DOHH2 (cell line): ENCODE measurements around the gene SMPD3.

ENCODE experiments used
- H3F3A ChIP-seq: fragments of 200-600 bp; sonication (generic), shearing (Covaris generic); 2 replicates; pipeline ENCODE4 v1.6.0; 2016; ENCODE audit warnings: antibody characterized with exemption, mild to moderate bottlenecking; ENCODE audit not compliant: control insufficient read depth, insufficient read depth
- H3K27ac ChIP-seq: fragments of 200-600 bp; sonication (generic); 2 replicates; pipeline ENCODE4 v1.5.1; 2014; ENCODE audit warnings: low read depth, mild to moderate bottlenecking, low read length, moderate library complexity
- H3K27me3 ChIP-seq: fragments of 200-600 bp; sonication (generic); 2 replicates; pipeline ENCODE4 v1.6.1; 2014; ENCODE audit warnings: mild to moderate bottlenecking, low read length, mixed read lengths; ENCODE audit not compliant: control insufficient read depth
- H3K36me3 ChIP-seq: fragments of 200-600 bp; sonication (generic); 2 replicates; pipeline ENCODE4 v1.6.1; 2014; ENCODE audit warnings: mild to moderate bottlenecking, low read length, moderate library complexity, mixed read lengths; ENCODE audit not compliant: control insufficient read depth
- H3K4me1 ChIP-seq: fragments of 200-600 bp; sonication (generic); 2 replicates; pipeline ENCODE4 v1.6.1; 2014; ENCODE audit warnings: mild to moderate bottlenecking, low read length, mixed read lengths; ENCODE audit not compliant: control insufficient read depth
- H3K4me2 ChIP-seq: fragments of 200-600 bp; sonication (generic); 2 replicates; pipeline ENCODE4 v1.6.0; 2014; ENCODE audit warnings: mild to moderate bottlenecking, low read length, moderate library complexity
- H3K4me3 ChIP-seq: fragments of 200-600 bp; sonication (generic); 2 replicates; pipeline ENCODE4 v1.5.1; 2014; ENCODE audit warnings: mild to moderate bottlenecking, low read length, mixed read lengths
- H3K79me2 ChIP-seq: fragments of 200-600 bp; sonication (generic); 2 replicates; pipeline ENCODE4 v1.6.1; 2014; ENCODE audit warnings: mild to moderate bottlenecking, low read length, mixed read lengths; ENCODE audit not compliant: control insufficient read depth
- H3K9me2 ChIP-seq: fragments of 200-600 bp; sonication (generic); replicated peaks from 2 replicates; pipeline ENCODE4 v1.6.1; 2014; ENCODE audit warnings: mild to moderate bottlenecking, low read length, mixed read lengths; ENCODE audit not compliant: control insufficient read depth
- H3K9me3 ChIP-seq: fragments of 200-600 bp; sonication (generic); 2 replicates; pipeline ENCODE4 v1.6.1; 2014; ENCODE audit warnings: antibody characterized with exemption, low read length, mixed read lengths; ENCODE audit not compliant: control insufficient read depth, insufficient read depth
- H4K20me1 ChIP-seq: fragments of 200-600 bp; sonication (generic); 2 replicates; pipeline ENCODE4 v1.6.0; 2014; ENCODE audit warnings: low read depth, mild to moderate bottlenecking, antibody characterized with exemption, low read length, moderate library complexity; ENCODE audit not compliant: control insufficient read depth, insufficient read depth
- CTCF ChIP-seq: fragments of 200-600 bp; sonication (generic); IDR thresholded peaks from one replicate; pipeline ENCODE4 v1.5.1; 2014; ENCODE audit warnings: antibody characterized with exemption, mild to moderate bottlenecking, low read depth, low read length; ENCODE audit not compliant: poor library complexity, severe bottlenecking
- EZH2phosphoT487 ChIP-seq: fragments of 200-600 bp; sonication (generic); IDR thresholded peaks from 2 replicates; pipeline ENCODE4 v1.6.1; 2017; ENCODE audit warnings: borderline replicate concordance, mild to moderate bottlenecking, antibody characterized with exemption, low read length, moderate library complexity, mixed read lengths

The SMPD3 gene

GRCh38 chr16:68360547-68360946 lies 87.8 kb downstream of the SMPD3 start:
- no peaks in the 10 kb centered on the region for H4K20me1 ChIP-seq
- H3K79me2 ChIP-seq = no peaks in the 10 kb centered on the region
- peaks cover 9% of the 10 kb centered on the region for H3K27me3 ChIP-seq
- peaks cover 28% of the 10 kb centered on the region for H3K36me3 ChIP-seq
- no peak overlapping the region for H3K4me2 ChIP-seq
- no peak overlapping the region for H3K27ac ChIP-seq
- no peaks in the 10 kb centered on the region for H3K9me3 ChIP-seq
- no peaks in the 10 kb centered on the region for H3F3A ChIP-seq
- no peak overlapping the region for H3K4me3 ChIP-seq
- no peak for TF ChIP-seq CTCF
- no peak for TF ChIP-seq EZH2phosphoT487
- no peaks in the 10 kb centered on the region for H3K9me2 ChIP-seq
- H3K4me1 ChIP-seq = peaks cover 10% of the 10 kb centered on the region

- TF ChIP-seq CTCF = no peak
- no peak for TF ChIP-seq EZH2phosphoT487
- Histone ChIP-seq H3K79me2 (no peaks in the 10 kb centered on the region), H3K36me3 (peaks cover 36% of the 10 kb centered on the region), H3K4me2 (no peak overlapping the region), H3F3A (no peaks in the 10 kb centered on the region), H3K4me3 (no peak overlapping the region), H3K9me2 (no peaks in the 10 kb centered on the region), H3K27ac (no peak overlapping the region), H3K27me3 (no peaks in the 10 kb centered on the region), H3K9me3 (no peaks in the 10 kb centered on the region), H4K20me1 (no peaks in the 10 kb centered on the region), H3K4me1 (peaks cover 10% of the 10 kb centered on the region)
Measured at GRCh38 chr16:68359398-68360191, 88.7 kb downstream of the SMPD3 start.

GRCh38 chr16:68358951-68359350 lies 89.4 kb downstream of the SMPD3 start:
- no peak overlapping the region for H3K4me2 ChIP-seq
- H3K9me2 ChIP-seq = no peaks in the 10 kb centered on the region
- H3K9me3 ChIP-seq = no peaks in the 10 kb centered on the region
- no peaks in the 10 kb centered on the region for H3K27me3 ChIP-seq
- H3K27ac ChIP-seq = no peak overlapping the region
- no peaks in the 10 kb centered on the region for H4K20me1 ChIP-seq
- no peak for TF ChIP-seq EZH2phosphoT487
- no peak for TF ChIP-seq CTCF
- H3F3A ChIP-seq = no peaks in the 10 kb centered on the region
- H3K4me1 ChIP-seq = peaks cover 10% of the 10 kb centered on the region
- H3K79me2 ChIP-seq = no peaks in the 10 kb centered on the region
- H3K4me3 ChIP-seq = no peak overlapping the region
- H3K36me3 ChIP-seq = peaks cover 41% of the 10 kb centered on the region
